GM12892 (cell line): ENCODE data around the gene MOXD1.
"Not testable (repeated sequence)": the region's sequence is repeated elsewhere in the genome, so short reads cannot be mapped to it uniquely, and the experiment has no call there.

ENCODE experiments used
- POLR2A ChIP-seq: IDR thresholded peaks from 2 replicates; pipeline ENCODE4 v1.6.1; 2011; ENCODE audit warnings: low read depth, low read length, control low read depth
- POLR2AphosphoS5 ChIP-seq: IDR thresholded peaks from 2 replicates; pipeline ENCODE4 v1.6.1; 2011; ENCODE audit warnings: low read depth, low read length, control low read depth

DNA sequence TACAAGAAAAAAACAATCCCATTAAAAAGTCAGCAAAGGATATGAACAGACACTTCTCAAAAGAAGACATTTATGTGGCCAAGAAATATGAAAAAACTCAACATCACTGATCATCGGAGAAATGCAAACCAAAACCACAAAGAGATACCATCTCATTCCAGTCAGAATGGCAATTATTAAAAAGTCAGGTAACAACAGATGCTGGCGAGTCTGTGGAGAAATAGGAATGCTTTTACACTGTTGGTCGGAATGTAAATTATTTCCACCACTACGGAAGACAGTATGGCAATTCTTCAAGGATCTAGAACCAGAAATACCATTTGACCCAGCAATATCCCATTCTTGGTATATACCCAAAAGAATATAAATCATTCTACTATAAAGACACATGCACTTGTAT is 91.1 kb downstream of the MOXD1 start:
- TF ChIP-seq POLR2A, POLR2AphosphoS5: not testable (repeated sequence)
